ENCODE data around the gene TWNK. TPM values are rescaled to one million over a fixed set of nuclear protein-coding genes. Genes with fewer than 3 reads are reported as not detected.

Gene TWNK
- polyA plus RNA-seq, 2 of the 4 experiments (the other 2 are of a cell fraction): 21.1 to 34.7 TPM

- Histone ChIP-seq H3K4me1 (peaks cover 22% of the 10 kb centered on the region), H3K9me3 (no peaks in the 10 kb centered on the region), H3K27ac (no peak overlapping the region), H3K4me2 (no peak overlapping the region), H3K4me3 (no peak overlapping the region)
- ATAC-seq (no peak), FAIRE-seq (no peak), DNase-seq (ENCODE audit: low read depth in 1 of 2, low spot score in 1 of 2) (no peak)
- CTCF ChIA-PET: interaction anchor here (3.7 to 25.8 kb wide), 3 partner anchors 8 to 21 kb away, joined by 24 to 608 read pairs (median 308); partner anchors contain the start of genes LZTS2, MRPL43, PDZD7 and SFXN3
- POLR2A ChIA-PET: no interaction called here
- 94% methylated on average over 5 of the region's 6 CpGs for WGBS (ENCODE audit: missing lambda C conversion rate)
- TF ChIP-seq MAX (IDR thresholded peaks at IDR 0.05): no peak
- no peak for TF ChIP-seq FOSB (CRISPR knock-in tag; IDR thresholded peaks at IDR 0.05)
- no peak for TF ChIP-seq ZC3H11A (IDR thresholded peaks at IDR 0.05)
- TF ChIP-seq FOXS1 (CRISPR knock-in tag; IDR thresholded peaks at IDR 0.05): no peak
- no peak for TF ChIP-seq CBX2 (IDR thresholded peaks at IDR 0.05; ENCODE audit: borderline replicate concordance, low read depth)
- no peak for TF ChIP-seq GATA3 (IDR thresholded peaks at IDR 0.05; ENCODE audit: borderline replicate concordance)
- TF ChIP-seq RNF2 (IDR thresholded peaks at IDR 0.05; ENCODE audit: borderline replicate concordance, low read depth): no peak
- no peak for TF ChIP-seq USF2 (IDR thresholded peaks at IDR 0.05)
- no peak for TF ChIP-seq RFX5 (IDR thresholded peaks at IDR 0.05)
- no peak for TF ChIP-seq RCOR1 (IDR thresholded peaks at IDR 0.05; ENCODE audit: low read depth, low read length)
- no peak for TF ChIP-seq KDM1A (IDR thresholded peaks at IDR 0.05; ENCODE audit: low read depth)
- no peak for TF ChIP-seq HOXB13 (CRISPR knock-in tag; IDR thresholded peaks at IDR 0.05; ENCODE audit: low read depth)
- no peak for TF ChIP-seq ESRRA (IDR thresholded peaks at IDR 0.05; ENCODE audit: borderline replicate concordance, low read length)
Measured at GRCh38 chr10:101008823-101009423, 21.6 kb downstream of the TWNK start.

- ChIA-PET POLR2A (no interaction called here), CTCF (interaction anchor here (1.1 to 11.4 kb wide), 8 partner anchors 7 to 132 kb away, joined by 3 to 308 read pairs (median 12); partner anchors contain the start of genes LZTS2, MRPL43, PDZD7 and SFXN3)
- Histone ChIP-seq H3K4me2 (no peak overlapping the region), H3K27ac (no peak overlapping the region), H3K4me1 (peaks cover 32% of the 10 kb centered on the region), H3K4me3 (no peak overlapping the region), H3K9me3 (no peaks in the 10 kb centered on the region)
- TF ChIP-seq EHF (CRISPR knock-in tag; IDR thresholded peaks at IDR 0.05) (no peak), BCL3 (IDR thresholded peaks at IDR 0.05) (no peak), ZC3H11A (IDR thresholded peaks at IDR 0.05) (no peak), EHMT2 (IDR thresholded peaks at IDR 0.05; ENCODE audit: low read depth) (no peak), JUNB (IDR thresholded peaks at IDR 0.05) (no peak), GATA3 (IDR thresholded peaks at IDR 0.05; ENCODE audit: borderline replicate concordance) (no peak), CTCF (IDR thresholded peaks at IDR 0.05) (no peak), ZNF302 (CRISPR knock-in tag; IDR thresholded peaks at IDR 0.05) (no peak)
- FAIRE-seq: no peak
- no peak for DNase-seq (ENCODE audit: low read depth in 1 of 2, low spot score in 1 of 2)
- WGBS (ENCODE audit: missing lambda C conversion rate): 80% methylated on average over 2 of the region's 22 CpGs
- no peak for ATAC-seq
Measured at GRCh38 chr10:101010329-101010728, 23.0 kb downstream of the TWNK start.

All from A549 (cell line).